ENCODE results near the gene TNFRSF11A.

TNFRSF11A gene

DNA sequence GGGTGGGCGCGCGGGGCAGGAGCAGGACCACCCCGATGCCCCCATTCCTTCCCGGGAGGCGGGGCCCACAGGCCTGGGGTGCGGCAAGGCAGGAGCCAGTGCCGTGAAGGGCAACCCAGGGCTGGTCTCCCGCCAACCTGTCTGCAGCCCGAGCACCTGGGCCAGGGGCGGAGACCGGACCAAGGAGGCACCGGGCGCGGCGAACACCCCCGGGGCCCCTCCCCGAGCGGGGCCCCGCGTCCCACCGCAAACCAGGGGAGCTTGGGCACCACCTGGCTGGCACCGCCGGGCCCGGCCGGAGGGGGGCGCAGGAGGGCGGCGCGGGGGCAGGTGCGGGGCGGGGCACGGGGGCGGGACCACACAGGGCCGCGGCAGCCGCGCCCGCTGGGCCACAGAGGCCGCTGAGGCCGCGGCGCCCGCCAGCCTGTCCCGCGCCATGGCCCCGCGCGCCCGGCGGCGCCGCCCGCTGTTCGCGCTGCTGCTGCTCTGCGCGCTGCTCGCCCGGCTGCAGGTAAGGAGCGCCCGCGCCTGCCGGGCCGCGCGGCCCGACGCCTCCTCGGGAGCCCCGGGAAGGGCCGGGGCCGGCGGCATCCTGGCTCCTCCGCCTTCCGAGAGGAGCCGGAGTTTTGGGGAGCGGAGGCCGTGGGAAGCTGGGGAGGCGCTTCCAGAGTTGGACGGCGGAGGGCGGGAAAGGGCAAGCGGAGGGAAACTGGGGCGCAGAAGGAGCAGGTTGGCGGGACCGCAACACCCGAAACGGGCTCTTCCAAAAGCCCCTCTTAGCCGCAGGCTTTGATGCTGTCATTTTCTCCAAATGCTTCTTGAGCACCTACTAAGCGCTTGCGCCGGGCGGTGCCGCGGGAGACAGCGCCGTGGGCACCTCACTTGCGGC lies at the start of gene TNFRSF11A:
TNFRSF11A (plus strand) TSS at position 394 of the 889 bp plus-strand sequence; CDS start at position 437, 43 bp downstream.
- no peak for DNase-seq

DNA sequence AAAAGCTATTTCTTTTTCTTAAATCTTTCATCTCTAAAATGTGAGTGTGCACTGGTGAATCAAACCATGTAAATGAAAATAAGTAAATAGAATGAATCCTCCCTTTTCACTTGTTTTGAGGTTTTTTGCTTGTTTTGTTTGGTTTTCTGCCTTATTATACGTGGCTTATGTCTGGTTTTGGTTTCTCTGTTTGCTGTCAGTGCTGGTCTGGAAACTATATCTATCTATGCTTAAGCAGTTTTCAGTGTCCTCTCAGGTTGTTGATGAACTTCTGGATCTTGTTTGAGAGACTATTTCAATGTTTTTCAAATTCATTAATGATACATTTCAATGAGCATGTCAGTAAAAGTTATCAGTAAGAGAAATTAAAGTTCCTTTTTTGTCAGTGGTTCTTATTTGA lies 48.1 kb upstream of the TNFRSF11A start:
- DNase-seq, result no peak

DNA sequence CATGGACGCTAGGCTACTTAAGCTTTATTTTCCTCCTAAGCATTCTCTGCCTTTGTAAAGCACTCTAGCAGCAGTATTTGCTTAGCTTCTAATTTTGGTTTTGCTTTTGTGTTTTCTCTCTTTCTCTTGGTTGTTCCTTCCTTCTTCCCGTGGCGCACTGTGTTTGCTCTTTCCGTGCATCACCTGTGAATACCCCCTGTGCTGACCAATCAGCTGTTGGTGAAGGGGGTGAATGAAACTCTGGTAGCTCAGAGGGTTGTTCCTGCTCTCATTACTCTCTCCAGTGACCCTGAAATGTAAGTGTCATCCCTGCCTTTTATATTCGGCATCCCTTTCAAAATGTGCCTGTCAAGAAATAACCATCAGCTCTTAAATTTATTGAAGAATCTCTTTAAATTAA lies 45.5 kb upstream of the TNFRSF11A start:
- DNase-seq, result no peak

DNA sequence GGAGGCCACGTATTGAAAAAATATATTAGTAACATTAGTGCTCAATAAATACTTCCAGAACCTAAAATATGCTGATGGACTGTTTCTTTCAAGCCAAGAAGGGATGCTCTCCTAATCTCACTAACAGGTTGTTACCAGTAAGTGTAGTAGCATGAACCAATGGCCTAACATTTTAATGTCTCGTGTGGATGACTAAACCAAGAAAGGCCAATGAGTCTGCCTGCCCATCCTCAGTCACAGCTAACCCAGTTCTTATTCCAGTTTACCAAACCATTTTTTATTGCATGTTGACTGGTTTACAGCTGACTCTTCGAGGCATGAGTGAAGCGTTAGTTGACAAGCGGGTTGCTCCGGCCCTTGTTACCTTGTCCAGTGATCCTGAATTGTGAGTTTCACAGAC lies 45.1 kb upstream of the TNFRSF11A start:
- DNase-seq, result no peak

DNA sequence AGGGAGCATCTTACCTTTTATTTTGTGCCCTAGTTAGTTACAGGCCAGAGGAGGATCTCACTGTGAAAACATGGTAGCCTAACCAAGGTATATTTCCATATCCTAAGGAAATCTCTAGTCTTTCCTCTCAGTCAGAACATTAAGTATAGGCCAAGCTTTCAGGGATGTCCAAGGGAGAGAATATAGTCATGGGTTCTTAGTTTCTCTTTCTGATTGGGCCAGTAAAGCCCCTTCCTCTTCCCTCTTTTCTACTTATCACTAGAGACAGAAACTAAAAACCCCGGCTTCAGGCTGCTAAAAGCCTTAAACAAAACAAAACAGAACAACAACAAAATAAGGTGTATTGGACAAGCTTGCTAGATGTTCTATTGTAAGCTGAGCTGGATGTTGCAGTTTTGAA lies 44.3 kb upstream of the TNFRSF11A start:
- no peak for DNase-seq

DNA sequence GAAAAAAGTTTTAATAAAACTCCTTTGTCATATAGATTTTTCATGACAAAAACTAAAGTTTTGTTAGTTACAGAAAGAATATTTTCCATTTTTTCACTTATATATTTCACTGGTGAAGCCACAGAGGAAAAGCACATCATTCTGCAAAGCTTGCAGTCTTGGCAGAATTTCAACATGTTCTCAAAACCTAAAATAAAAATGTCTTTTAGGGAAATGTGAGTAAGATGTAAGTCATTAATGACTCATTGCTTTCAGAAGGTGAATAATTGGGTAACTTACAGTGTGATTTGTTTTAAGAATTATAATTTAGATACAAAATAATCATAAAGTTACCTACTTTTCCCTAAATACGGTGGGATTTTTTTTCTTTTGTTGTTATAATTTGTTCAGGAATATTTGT lies 43.4 kb upstream of the TNFRSF11A start:
- DNase-seq, result no peak

DNA sequence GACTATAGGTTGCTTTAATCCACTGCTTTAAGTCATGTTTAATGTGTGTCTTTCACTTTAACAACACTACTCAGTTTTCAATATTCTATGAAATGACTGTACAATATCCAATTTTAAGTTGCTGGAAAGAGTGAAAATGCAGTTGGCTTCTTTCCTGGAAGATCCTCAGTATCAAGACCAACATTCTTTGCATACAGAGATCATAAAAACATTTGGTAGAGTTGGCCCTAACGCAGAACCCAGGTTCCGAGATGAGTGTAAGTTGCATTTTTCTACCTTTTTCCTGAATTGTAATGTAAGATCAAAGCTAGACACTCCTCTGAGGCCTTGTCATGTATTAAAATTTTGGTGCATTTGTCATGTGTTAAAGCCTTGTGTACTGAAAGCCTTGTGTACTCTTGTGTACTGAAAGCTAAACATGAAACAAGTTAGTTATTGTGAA lies 42.9 kb upstream of the TNFRSF11A start:
- DNase-seq, result no peak

DNA sequence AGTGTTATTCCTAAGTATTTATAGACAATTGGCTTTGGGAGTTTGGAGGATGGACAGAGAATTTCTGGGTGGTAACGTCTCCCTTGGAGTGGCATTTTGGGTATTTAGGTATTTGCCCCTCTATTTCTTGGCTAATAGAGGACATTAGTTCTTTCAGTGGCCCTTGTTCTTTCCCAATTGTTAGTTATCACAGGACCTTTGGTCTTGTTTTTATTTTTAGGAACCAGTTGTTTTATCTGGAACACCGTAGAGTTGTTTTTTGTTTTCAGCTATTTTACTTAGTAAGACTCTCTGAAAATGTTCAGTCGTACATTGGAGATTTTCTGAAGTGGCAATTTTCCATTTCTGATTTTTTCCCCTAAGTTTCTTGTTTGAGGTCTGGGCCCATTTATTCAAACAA lies 40.5 kb upstream of the TNFRSF11A start:
- no peak for DNase-seq

DNA sequence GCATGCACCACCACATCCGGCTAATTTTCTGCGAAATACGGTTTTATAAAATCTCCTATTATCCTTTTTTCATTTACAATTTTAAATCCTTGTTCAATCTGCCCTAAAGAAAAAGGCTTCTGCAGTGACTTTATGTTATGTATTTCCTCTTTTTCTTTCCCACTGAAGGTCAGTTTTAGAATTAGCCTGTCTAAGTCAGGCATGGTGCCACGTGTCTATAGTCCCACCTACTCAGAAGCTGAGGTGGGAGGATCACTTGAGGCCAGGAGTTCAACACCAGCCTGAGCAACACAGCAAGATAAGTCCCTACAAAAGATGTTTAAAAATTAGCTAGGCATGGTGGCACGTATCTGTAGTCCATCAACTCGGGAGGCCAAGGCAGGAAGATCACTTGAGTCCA lies 39.8 kb upstream of the TNFRSF11A start:
- DNase-seq, result no peak

DNA sequence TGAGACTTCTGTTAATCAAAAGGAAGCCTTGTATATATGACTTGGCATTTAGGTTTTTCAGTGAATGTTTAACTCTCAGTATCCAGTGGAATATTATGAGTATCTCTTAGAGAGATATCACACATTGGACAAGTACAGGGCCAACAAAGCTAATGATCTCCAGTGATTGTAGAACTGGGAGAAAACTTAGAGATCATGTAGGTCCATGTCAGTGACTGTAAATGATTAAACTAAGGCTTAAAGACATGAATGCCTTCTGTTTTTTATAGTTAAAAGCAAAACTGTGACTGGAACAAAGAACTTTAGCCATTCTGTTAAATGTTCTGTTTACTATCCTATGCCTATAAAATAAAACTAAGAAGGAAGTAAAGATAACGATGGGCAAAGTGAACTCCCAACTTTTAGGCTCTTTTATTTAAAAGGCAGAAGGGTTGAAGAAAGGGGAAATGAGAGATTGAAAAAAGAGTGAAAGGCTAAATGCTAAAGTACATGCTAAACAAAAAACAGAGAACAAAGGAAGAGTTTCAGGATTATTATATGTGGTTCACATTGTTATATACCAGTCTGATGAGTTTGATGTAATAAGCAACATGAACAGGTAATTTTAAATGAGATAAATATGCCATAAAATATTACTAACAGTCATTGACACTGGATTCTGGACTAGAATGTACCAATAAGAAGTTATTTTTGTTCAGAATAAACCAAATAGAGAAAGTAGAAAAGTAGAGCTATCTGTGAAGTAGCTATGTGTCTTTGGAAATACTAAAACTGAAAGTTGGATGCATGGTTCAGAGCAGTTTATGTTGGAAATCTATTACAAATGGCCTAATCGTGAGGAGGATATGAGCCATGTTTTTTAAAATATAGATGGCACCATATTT lies 37.1 kb upstream of the TNFRSF11A start:
- DNase-seq, result no peak

DNA sequence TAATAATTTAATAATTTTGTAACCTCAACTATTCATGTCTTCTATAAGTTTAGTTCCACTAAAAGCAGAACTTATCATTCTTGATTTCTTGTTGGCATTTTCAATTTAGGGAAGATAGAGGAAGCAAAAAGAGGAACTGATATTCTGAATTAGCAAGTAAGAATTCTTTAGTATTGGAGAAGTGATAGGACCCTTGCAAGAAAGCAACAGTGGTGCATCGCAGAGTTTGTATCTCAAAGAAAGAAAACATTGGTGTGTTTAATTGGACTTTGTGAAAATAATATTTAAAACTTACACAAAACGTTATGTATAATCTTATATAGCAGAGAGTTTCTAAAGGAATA lies 36.5 kb upstream of the TNFRSF11A start:
- no peak for DNase-seq

DNA sequence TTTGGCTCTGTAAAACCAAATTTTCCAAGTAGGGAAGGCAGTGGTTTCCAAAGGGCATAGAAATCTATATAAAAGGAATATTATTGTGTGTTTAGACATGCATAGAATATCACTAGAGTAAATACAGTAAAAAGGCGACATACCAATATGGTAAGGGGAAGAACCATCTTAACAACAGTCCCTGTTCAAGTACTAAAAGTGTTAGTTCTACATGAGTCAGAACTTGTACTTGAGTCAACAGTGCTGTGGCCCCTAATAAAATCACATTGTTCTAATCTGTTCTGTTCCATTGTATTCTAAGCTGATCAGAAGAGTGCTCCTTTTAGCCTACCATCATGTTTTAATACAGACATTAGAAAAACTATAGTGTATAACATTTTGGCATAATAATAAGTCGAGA lies 36.1 kb upstream of the TNFRSF11A start:
- no peak for DNase-seq

DNA sequence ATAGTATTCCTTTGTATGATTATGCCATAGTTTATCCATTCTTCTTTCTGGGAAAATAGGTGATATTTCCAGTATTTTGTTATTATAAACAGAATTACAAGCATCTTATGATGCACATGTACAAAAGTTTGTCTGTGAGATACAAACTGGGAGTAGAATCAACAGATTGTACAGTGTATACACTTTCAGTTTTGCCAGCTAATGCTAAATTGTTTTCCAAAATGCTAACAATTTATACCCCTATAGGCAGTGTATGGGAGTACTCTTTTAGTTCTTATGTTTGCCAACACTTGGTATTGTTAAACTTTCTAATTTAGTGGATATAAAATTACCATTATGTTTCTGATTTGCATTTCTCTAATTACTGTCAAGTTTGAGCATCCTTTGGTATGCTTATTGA lies 31.0 kb upstream of the TNFRSF11A start:
- DNase-seq, result no peak

DNA sequence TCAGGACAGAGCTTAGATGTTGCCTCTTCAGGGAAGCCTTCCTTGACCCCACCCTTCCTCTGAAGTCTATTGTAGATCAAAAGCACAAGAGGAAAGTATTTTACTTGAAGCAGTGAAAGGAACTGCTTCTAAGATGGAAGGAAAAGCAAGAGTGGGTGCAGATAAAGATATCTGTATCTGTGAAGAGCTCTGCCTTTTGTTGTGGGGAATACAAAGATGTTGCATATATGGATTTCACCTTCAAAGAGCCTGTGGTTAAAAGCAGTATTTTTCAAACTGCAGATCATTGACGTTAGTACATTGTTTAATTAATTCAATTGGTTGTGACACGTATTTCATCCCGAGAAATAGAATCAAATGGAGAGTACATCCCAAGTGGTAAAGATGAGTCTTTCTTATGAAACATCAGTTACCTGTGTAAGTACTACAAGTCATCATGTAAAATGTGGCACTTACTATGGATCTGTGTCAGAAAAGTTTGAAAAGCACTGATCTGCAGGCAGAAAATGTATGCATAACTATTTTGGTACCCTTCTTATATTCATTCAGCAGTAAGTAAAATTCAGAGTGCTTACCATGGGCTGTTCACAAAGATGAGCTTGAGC lies 24.6 kb upstream of the TNFRSF11A start:
- DNase-seq, result no peak

DNA sequence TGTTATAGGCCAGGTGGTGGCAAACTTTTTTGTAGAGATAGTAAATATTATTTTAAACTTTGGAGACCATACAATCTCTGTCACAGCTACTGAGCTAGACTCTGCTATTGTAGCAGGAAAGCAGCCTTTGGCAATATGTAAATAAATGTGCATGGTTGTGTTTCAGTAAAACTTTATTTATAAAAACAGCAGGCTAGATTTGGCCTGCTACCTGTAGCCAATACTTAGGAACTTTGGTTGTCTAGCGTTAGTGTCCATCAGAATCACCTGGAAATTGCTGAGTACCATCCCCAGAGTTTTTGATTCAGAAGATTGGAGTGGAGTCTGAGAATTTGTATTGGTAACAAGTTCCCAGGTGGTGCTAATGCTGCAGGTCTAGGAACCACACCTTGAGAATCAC lies 23.8 kb upstream of the TNFRSF11A start:
- no peak for DNase-seq

DNA sequence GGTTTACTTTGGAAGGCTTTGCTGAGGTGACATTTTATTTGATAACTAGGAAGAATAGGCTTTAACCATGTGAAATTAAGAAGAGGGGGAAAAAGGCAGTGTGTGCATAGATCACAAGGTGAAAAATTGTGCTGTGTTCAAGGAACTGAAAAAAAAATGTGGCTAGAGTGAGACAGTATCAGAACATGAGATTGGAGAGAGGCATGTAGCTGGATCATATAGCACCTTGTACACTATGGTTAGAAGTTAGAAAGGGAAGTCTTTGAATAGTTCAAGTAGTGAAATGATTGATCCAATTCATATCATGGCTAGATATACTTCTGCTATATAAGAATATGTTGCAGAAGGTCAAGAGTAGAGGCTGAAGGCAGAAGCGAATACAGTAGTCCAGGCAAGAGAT lies 12.3 kb upstream of the TNFRSF11A start:
- DNase-seq, result no peak

DNA sequence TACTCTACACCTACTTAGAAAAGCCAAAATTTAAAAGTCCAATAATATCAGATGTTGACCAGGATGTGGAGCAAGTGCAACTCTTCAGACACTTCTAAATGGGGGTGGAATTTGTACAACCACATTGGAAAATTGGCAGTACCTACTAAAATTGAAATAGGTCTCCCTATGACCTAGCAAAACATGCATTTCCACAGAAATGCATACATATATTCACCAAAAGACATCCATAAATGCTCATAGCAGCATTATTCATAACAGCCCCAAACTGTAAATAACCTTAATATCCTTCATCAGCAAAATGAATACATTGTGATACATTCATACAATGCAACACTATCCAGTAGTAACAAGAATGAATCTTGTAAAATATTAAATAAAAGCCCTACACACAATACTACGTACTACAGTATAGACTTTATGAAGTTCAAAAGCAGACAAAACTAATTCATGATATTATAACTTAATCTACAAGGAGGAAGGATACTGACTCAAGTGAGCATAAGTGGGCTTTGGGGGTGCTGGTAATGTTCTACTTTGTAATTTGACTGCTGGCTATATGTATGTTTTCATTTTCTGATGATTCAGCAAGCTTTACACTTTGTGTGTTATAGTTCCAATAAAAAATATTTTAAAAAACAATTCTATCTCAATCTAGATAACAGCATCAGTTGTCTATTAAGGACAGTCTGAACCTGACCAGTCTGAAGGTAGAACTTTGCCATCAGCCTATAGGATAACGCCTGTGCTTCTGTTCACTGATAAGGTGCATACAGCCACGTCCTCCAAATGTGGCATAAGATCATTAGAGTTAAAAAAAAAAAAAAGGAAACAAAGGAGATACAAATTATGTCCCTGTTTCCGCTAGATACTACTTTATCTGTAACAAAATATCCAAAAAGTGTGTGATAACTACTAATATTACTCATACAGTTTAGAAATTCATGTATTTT lies 6.6 kb upstream of the TNFRSF11A start:
- DNase-seq, result no peak

DNA sequence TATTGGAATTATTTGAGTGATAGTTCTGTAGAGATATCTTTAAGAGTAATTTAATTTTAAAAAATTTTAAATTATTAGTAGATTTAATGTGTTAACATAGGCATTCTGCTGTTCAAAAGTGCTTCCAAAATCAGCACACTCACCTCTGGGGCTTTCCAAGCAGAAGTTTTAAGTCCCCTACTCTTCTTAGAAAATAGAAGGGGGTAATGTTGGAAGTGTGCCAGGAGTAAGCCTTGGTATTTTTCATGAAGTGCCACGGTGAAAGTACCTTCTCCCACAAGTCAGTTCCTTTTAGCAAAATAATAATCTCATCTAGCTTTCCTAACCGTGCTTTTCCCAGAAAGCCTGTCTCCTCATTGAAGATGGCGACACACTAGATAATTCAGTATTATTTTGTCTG lies 3.9 kb upstream of the TNFRSF11A start:
- DNase-seq, result no peak

DNA sequence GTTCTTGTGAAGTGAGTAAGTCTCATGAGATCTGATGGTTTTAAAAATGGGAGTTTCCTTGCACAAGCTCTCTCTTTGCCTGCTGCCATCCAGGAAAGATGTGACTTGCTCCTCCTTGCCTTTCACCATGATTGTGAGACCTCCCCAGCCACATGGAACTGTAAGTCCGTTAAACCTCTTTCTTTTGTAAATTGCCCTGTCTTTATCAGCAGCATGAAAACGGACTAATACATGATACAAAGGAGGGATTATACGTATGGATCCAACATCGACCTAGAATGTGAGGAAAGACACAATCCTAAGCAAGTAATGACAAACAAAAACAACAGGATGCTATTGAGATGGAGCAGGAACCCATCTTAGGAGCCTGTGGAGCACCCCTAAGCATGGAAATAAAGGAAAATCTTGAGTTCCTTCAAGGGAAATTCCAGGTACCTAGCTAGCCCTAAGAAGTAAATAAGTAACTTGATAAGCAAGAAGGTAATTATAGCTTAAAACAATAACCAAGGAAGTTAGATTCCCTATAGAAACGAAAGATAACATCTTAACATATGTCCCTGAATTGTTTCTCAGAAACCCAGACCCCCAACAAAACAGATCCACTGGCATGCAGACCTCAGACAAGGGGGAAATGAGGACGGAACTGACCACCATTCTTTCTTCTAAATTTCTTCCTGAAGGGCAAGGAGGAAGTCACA lies 1.5 kb upstream of the TNFRSF11A start:
- DNase-seq, result no peak

DNA sequence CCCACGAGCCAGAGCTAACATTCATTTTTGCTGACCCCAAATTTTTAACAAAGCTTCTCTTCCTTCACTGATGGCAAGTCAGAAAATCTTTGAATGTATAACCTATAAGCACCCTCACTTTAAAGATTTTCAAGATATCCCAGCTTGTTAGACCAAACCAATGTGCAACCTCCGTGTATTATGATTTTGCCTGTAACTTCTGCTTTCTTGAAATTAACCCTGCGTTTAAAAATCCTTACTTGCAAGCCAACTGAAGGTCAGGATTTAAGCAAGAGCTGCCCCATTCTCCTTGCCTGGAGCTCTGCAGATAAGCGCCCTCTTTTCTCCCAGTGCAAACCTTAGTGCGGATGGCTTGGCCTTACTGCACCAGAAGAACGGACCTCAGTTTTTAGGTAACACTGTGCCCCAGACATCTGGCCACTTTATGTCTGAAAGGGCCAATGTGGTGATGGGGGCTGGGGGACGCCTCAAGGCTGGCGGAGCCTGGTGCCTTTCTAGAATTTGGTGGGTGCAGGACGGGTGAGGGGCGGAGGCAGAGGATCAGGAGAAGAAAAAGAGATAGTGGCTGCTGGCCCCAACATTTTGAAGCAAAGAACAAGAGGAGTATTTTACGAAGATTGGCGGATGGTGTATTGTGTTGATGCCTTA lies 805 bp upstream of the TNFRSF11A start:
- no peak for DNase-seq
